Panc1 (cell line): Measurements from ENCODE around the gene CFAP68. TPM values are rescaled to one million over a fixed set of nuclear protein-coding genes. Genes with fewer than 3 reads are reported as not detected.

ENCODE experiments used
- ATAC-seq: fragments of 200-7000 bp; cut with Tn5 transposase; 2 replicates; pipeline ENCODE4 v1.9.1; 2020; ENCODE audit warnings: mild to moderate bottlenecking, moderate library complexity
- BruUV-seq: library from RNA; stranded (reverse); fragments of 400-500 nt; replicated peaks from 2 replicates; lab custom pipeline; 2021; lab: Mats Ljungman, UMichigan
- CTCF ChIA-PET: fragments of 300-600 bp; sonication (Branson Sonifier 250); formaldehyde crosslinking; loops from one replicate; lab custom pipeline; 2022; ENCODE audit warnings: antibody characterized with exemption; lab: Charles Lee
- POLR2A ChIA-PET: fragments of 300-600 bp; sonication (Branson Sonifier 250); formaldehyde crosslinking; loops from one replicate; lab custom pipeline; 2022; ENCODE audit warnings: antibody characterized with exemption; lab: Charles Lee
- DNase-seq: peaks from one replicate; pipeline ENCODE4 v3.0.0-alpha.2; 2010; ENCODE audit warnings: low read depth, low spot score
- H3K27ac ChIP-seq: 2 replicates; pipeline ENCODE4 v1.5.1; 2011; ENCODE audit warnings: mild to moderate bottlenecking, low read length, inconsistent platforms
- H3K27me3 ChIP-seq: fragments of 200-500 bp; sonication (Bioruptor generic); 2 replicates; pipeline ENCODE4 v1.6.0; 2014; ENCODE audit warnings: low read length, inconsistent platforms; ENCODE audit not compliant: control insufficient read depth, insufficient read depth
- H3K36me3 ChIP-seq: fragments of 200-500 bp; sonication (Bioruptor generic); 2 replicates; pipeline ENCODE4 v1.5.1; 2014; ENCODE audit warnings: inconsistent platforms, mild to moderate bottlenecking, low read length, moderate library complexity; ENCODE audit not compliant: control insufficient read depth, insufficient read depth
- H3K4me1 ChIP-seq: 2 replicates; pipeline ENCODE4 v1.5.1; 2011; ENCODE audit warnings: inconsistent platforms, mild to moderate bottlenecking, low read length, moderate library complexity; ENCODE audit not compliant: control insufficient read depth, insufficient read depth
- H3K4me3 ChIP-seq, 2 experiments: 2 replicates each; pipeline ENCODE4 v1.5.1; 2011 to 2012; ENCODE audit warnings: low read depth in 2 of 2, low read length in 2 of 2, mild to moderate bottlenecking in 2 of 2, inconsistent platforms in 1 of 2, moderate library complexity in 1 of 2
- H3K9me3 ChIP-seq: fragments of 200-500 bp; sonication (Bioruptor generic); 2 replicates; pipeline ENCODE4 v1.5.1; 2014; ENCODE audit warnings: low read depth, mild to moderate bottlenecking, inconsistent platforms, low read length, moderate library complexity; ENCODE audit not compliant: control insufficient read depth, insufficient read depth
- POLR2AphosphoS5 ChIP-seq: IDR thresholded peaks from 2 replicates; pipeline ENCODE4 v1.6.1; 2012; ENCODE audit warnings: mild to moderate bottlenecking, low read depth, low read length, moderate library complexity
- SIN3A ChIP-seq: IDR thresholded peaks from 2 replicates; pipeline ENCODE4 v1.6.1; 2012; ENCODE audit warnings: low read depth, mild to moderate bottlenecking, low read length, moderate library complexity, borderline replicate concordance; ENCODE audit not compliant: insufficient read depth
- TCF7L2 ChIP-seq: IDR thresholded peaks from 2 replicates; pipeline ENCODE4 v1.6.1; 2011; ENCODE audit warnings: mild to moderate bottlenecking, low read depth, low read length, inconsistent platforms
- in situ Hi-C: cut with HindIII; loops from 2 replicates; pipeline ENCODE4 v1.10.0; 2016; ENCODE audit warnings: low sequenced_read_pairs, low pct_unique_long_range_greater_than_20kb
- intact Hi-C: fragments of 100-400 bp; cut with micrococcal nuclease; formaldehyde crosslinking; loops from one replicate; pipeline ENCODE4 v1.10.0; 2022; ENCODE audit not compliant: unreplicated experiment
- total RNA-seq: library from RNA; stranded (reverse); gene quantifications from one replicate; pipeline ENCODE4 v1.2.1, GENCODE V29; 2021; ENCODE audit not compliant: unreplicated experiment
- TF ChIP-seq, protein P1 (sequence below): fragments of 450-650 bp; IDR thresholded peaks from 2 replicates; pipeline ENCODE4 v1.5.1; 2017; ENCODE audit warnings: mild to moderate bottlenecking
- TF ChIP-seq, protein P2 (sequence below), 2 experiments: IDR thresholded peaks; 2 replicates each; pipeline ENCODE4 v1.6.1; 2011 to 2012; ENCODE audit warnings: low read depth in 2 of 2, control low read depth in 1 of 2, low read length in 1 of 2, mild to moderate bottlenecking in 1 of 2, moderate library complexity in 1 of 2; ENCODE audit not compliant: insufficient read depth in 1 of 2

The CFAP68 gene
- total RNA-seq, 1 experiment from 2014 or later = 16.6 TPM

DNA sequence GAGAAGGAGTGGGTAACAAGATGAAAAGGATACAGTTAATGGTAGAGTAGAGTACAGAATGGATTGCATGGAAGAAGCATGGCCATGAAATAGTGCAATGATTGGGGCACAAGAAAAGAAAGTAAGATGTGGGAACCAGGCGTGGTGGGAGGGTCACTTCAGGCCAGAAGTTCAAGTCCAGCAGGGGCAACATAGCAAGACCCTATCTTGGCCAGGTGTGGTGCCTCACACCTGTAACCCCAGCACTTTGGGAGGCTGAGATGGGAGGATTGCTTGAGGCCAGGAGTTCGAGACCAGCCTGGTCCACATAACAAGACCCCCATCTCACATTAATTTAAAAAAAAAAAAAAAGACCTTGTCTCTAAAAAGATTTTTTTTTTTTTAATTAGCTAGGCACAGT, 38.0 kb downstream of the CFAP68 start:
- Histone ChIP-seq H3K27ac (no peak overlapping the region), H3K4me3 (no peak overlapping the region), H3K9me3 (no peaks in the 10 kb centered on the region), H3K4me1 (peaks cover 1% of the 10 kb centered on the region), H3K27me3 (no peaks in the 10 kb centered on the region), H3K36me3 (no peaks in the 10 kb centered on the region)
- TF ChIP-seq, protein P1, sequence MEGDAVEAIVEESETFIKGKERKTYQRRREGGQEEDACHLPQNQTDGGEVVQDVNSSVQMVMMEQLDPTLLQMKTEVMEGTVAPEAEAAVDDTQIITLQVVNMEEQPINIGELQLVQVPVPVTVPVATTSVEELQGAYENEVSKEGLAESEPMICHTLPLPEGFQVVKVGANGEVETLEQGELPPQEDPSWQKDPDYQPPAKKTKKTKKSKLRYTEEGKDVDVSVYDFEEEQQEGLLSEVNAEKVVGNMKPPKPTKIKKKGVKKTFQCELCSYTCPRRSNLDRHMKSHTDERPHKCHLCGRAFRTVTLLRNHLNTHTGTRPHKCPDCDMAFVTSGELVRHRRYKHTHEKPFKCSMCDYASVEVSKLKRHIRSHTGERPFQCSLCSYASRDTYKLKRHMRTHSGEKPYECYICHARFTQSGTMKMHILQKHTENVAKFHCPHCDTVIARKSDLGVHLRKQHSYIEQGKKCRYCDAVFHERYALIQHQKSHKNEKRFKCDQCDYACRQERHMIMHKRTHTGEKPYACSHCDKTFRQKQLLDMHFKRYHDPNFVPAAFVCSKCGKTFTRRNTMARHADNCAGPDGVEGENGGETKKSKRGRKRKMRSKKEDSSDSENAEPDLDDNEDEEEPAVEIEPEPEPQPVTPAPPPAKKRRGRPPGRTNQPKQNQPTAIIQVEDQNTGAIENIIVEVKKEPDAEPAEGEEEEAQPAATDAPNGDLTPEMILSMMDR = no peak
- TF ChIP-seq SIN3A (no peak), POLR2AphosphoS5 (no peak), TCF7L2 (no peak)
- TF ChIP-seq, protein P2, sequence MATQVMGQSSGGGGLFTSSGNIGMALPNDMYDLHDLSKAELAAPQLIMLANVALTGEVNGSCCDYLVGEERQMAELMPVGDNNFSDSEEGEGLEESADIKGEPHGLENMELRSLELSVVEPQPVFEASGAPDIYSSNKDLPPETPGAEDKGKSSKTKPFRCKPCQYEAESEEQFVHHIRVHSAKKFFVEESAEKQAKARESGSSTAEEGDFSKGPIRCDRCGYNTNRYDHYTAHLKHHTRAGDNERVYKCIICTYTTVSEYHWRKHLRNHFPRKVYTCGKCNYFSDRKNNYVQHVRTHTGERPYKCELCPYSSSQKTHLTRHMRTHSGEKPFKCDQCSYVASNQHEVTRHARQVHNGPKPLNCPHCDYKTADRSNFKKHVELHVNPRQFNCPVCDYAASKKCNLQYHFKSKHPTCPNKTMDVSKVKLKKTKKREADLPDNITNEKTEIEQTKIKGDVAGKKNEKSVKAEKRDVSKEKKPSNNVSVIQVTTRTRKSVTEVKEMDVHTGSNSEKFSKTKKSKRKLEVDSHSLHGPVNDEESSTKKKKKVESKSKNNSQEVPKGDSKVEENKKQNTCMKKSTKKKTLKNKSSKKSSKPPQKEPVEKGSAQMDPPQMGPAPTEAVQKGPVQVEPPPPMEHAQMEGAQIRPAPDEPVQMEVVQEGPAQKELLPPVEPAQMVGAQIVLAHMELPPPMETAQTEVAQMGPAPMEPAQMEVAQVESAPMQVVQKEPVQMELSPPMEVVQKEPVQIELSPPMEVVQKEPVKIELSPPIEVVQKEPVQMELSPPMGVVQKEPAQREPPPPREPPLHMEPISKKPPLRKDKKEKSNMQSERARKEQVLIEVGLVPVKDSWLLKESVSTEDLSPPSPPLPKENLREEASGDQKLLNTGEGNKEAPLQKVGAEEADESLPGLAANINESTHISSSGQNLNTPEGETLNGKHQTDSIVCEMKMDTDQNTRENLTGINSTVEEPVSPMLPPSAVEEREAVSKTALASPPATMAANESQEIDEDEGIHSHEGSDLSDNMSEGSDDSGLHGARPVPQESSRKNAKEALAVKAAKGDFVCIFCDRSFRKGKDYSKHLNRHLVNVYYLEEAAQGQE (IDR thresholded peaks at IDR 0.05; ENCODE audit: insufficient read depth in 1 of 2, low read depth in 2 of 2, low read length in 1 of 2) = no peak
- no TSS peak for BruUV-seq
- DNase-seq (no peak), ATAC-seq (no peak)
- intact Hi-C loops (no loop called here), in situ Hi-C loops (no loop called here)
- CTCF ChIA-PET = no interaction called here
- POLR2A ChIA-PET = interaction anchor here (0.6 kb wide), 1 partner anchor 10 kb away, joined by 3 read pairs; no protein-coding TSS in a partner anchor

DNA sequence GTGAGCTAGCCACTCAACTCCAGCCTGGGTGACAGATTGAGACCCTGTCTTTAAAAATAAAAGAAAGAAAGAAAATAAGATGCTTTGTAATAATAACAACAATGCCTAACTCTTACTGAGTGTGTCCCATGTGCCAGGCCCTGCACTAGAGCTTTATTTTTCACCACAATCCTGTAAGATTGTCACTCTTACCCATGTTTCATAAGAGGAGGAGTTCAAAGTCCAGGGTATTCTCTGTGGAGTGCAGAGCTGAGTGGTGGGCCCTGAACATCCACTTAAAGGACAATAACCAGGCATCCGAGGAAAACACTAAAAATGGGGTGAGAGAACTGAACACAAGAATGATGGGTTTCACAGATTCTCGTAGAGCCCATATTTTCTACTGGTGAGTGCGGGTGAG, 38.4 kb downstream of the CFAP68 start:
- no peak for DNase-seq
- no peak for ATAC-seq
- no peak overlapping the region for H3K4me3 ChIP-seq
- no peak overlapping the region for H3K27ac ChIP-seq
- in situ Hi-C loops (no loop called here), intact Hi-C loops (no loop called here)
- no TSS peak for BruUV-seq
- H3K36me3 ChIP-seq = no peaks in the 10 kb centered on the region
- H3K4me1 ChIP-seq = no peaks in the 10 kb centered on the region
- TF ChIP-seq POLR2AphosphoS5 (no peak), TCF7L2 (no peak)
- TF ChIP-seq, protein P1 = no peak
- TF ChIP-seq, protein P2 (IDR thresholded peaks at IDR 0.05; ENCODE audit: insufficient read depth in 1 of 2, low read depth in 2 of 2, low read length in 1 of 2) = no peak
- POLR2A ChIA-PET = interaction anchor here (0.6 kb wide), 1 partner anchor 9 kb away, joined by 3 read pairs; no protein-coding TSS in a partner anchor
- H3K9me3 ChIP-seq = no peaks in the 10 kb centered on the region
- no peaks in the 10 kb centered on the region for H3K27me3 ChIP-seq
- CTCF ChIA-PET = no interaction called here
